ENCODE results near the gene HM13. TPM values are rescaled to one million over a fixed set of nuclear protein-coding genes. Genes with fewer than 3 reads are reported as not detected.
A peak's percentile ranks its signal among the peaks of the same experiment; 100 is the strongest.
"Not testable (repeated sequence)": the region's sequence is repeated elsewhere in the genome, so short reads cannot be mapped to it uniquely, and the experiment has no call there.

HM13 gene
- total and polyA plus RNA-seq, 5 donors from 2014 or later: 111 to 142 (median 134) TPM

- H3K36me3 Mint-ChIP-seq: no peaks in the 10 kb centered on the region
- no peak overlapping the region for H3K4me3 Mint-ChIP-seq
- no peak for DNase-seq
These were observed 5.6 kb upstream of the HM13 start for GRCh38 chr20:31508517-31509244.

GRCh38 chr20:31515072-31515774 is 981 bp downstream of the HM13 start:
- Histone ChIP-seq H3K4me1 (ENCODE audit: control insufficient read depth, insufficient read depth, low read length, poor library complexity, severe bottlenecking) (peaks cover 41% of the 10 kb centered on the region), H3K4me3 (ENCODE audit: low read depth, low read length) (peak overlapping the region; percentile 88), H3K27me3 (ENCODE audit: control insufficient read depth, insufficient read depth, low read length) (no peaks in the 10 kb centered on the region), H3K36me3 (ENCODE audit: control insufficient read depth, insufficient read depth, low read length) (peaks cover 3% of the 10 kb centered on the region), H3K9me3 (ENCODE audit: control insufficient read depth in 2 of 2, low read length in 2 of 2) (no peaks in the 10 kb centered on the region), H3K27ac (ENCODE audit: insufficient read depth, low read length, poor library complexity, severe bottlenecking) (peak overlapping the region; percentile 72)
- DNase-seq (no peak), ATAC-seq (ENCODE audit: low read depth in 2 of 2) (no peak)
- peaks cover 5% of the 10 kb centered on the region for H3K36me3 Mint-ChIP-seq
- H3K27ac Mint-ChIP-seq: no peak overlapping the region
- H3K27me3 Mint-ChIP-seq: no peaks in the 10 kb centered on the region
- no peak overlapping the region for H3K4me3 Mint-ChIP-seq
- H3K4me1 Mint-ChIP-seq: peaks cover 0 to 20% (median 11%) of the 10 kb centered on the region in 4 donors
- no peaks in the 10 kb centered on the region for H3K9me3 Mint-ChIP-seq

More at GRCh38 chr20:31508517-31509244, 5.6 kb upstream of the HM13 start:
- Histone ChIP-seq H3K4me1 (ENCODE audit: control insufficient read depth, insufficient read depth, low read length, poor library complexity, severe bottlenecking) (no peaks in the 10 kb centered on the region), H3K27ac (ENCODE audit: insufficient read depth, low read length, poor library complexity, severe bottlenecking) (no peak overlapping the region), H3K4me3 (ENCODE audit: low read depth, low read length) (no peak overlapping the region), H3K27me3 (ENCODE audit: control insufficient read depth, insufficient read depth, low read length) (no peaks in the 10 kb centered on the region), H3K9me3 (ENCODE audit: control insufficient read depth in 2 of 2, low read length in 2 of 2) (no peaks in the 10 kb centered on the region), H3K36me3 (ENCODE audit: control insufficient read depth, insufficient read depth, low read length) (no peaks in the 10 kb centered on the region)
- Mint-ChIP-seq H3K4me1 (peaks cover 0 to 3% (median under 1%) of the 10 kb centered on the region in 4 donors), H3K27ac (no peak overlapping the region), H3K9me3 (peaks cover 0 to 3% (median 0%) of the 10 kb centered on the region in 7 donors), H3K27me3 (peaks cover 14% of the 10 kb centered on the region)
- no peak for ATAC-seq (ENCODE audit: low read depth in 2 of 2)

- H3K4me1 ChIP-seq (ENCODE audit: control insufficient read depth, insufficient read depth, low read length, poor library complexity, severe bottlenecking): peaks cover 41% of the 10 kb centered on the region
- H3K4me3 ChIP-seq (ENCODE audit: low read depth, low read length): peak overlapping the region; percentile 88
- DNase-seq (peak in 1 of 3 donors; percentile 58), ATAC-seq (ENCODE audit: low read depth in 2 of 2) (no peak)
- H3K27me3 Mint-ChIP-seq: no peaks in the 10 kb centered on the region
- no peak overlapping the region for H3K27ac Mint-ChIP-seq
- H3K9me3 Mint-ChIP-seq: no peaks in the 10 kb centered on the region
- H3K4me3 Mint-ChIP-seq: no peak overlapping the region
- no peaks in the 10 kb centered on the region for H3K27me3 ChIP-seq (ENCODE audit: control insufficient read depth, insufficient read depth, low read length)
- H3K27ac ChIP-seq (ENCODE audit: insufficient read depth, low read length, poor library complexity, severe bottlenecking): peak overlapping the region; percentile 36
- peaks cover under 1 to 25% (median 14%) of the 10 kb centered on the region in 4 donors for H3K4me1 Mint-ChIP-seq
- no peaks in the 10 kb centered on the region for H3K9me3 ChIP-seq (ENCODE audit: control insufficient read depth in 2 of 2, low read length in 2 of 2)
- peaks cover 5% of the 10 kb centered on the region for H3K36me3 Mint-ChIP-seq
- H3K36me3 ChIP-seq (ENCODE audit: control insufficient read depth, insufficient read depth, low read length): peaks cover 7% of the 10 kb centered on the region
These were observed 1.5 kb downstream of the HM13 start for GRCh38 chr20:31515775-31516107.

- Mint-ChIP-seq H3K27me3 (no peaks in the 10 kb centered on the region), H3K4me3 (no peak overlapping the region), H3K36me3 (peaks cover 5% of the 10 kb centered on the region), H3K9me3 (no peaks in the 10 kb centered on the region), H3K4me1 (peaks cover 5 to 30% (median 17%) of the 10 kb centered on the region in 4 donors), H3K27ac (no peak overlapping the region)
- H3K9me3 ChIP-seq (ENCODE audit: control insufficient read depth in 2 of 2, low read length in 2 of 2): no peaks in the 10 kb centered on the region
- ATAC-seq (ENCODE audit: low read depth in 2 of 2) (no peak), DNase-seq (no peak)
- peak overlapping the region; percentile 36 for H3K27ac ChIP-seq (ENCODE audit: insufficient read depth, low read length, poor library complexity, severe bottlenecking)
- no peaks in the 10 kb centered on the region for H3K27me3 ChIP-seq (ENCODE audit: control insufficient read depth, insufficient read depth, low read length)
- H3K4me1 ChIP-seq (ENCODE audit: control insufficient read depth, insufficient read depth, low read length, poor library complexity, severe bottlenecking): peaks cover 41% of the 10 kb centered on the region
- peak overlapping the region; percentile 88 for H3K4me3 ChIP-seq (ENCODE audit: low read depth, low read length)
- peaks cover 10% of the 10 kb centered on the region for H3K36me3 ChIP-seq (ENCODE audit: control insufficient read depth, insufficient read depth, low read length)
These were observed 1.9 kb downstream of the HM13 start for GRCh38 chr20:31516166-31516565.

GRCh38 chr20:31516651-31517050 is 2.4 kb downstream of the HM13 start:
- peak in 1 of 3 donors; percentile 63 for DNase-seq
- no peaks in the 10 kb centered on the region for H3K27me3 ChIP-seq (ENCODE audit: control insufficient read depth, insufficient read depth, low read length)
- Mint-ChIP-seq H3K9me3 (no peaks in the 10 kb centered on the region), H3K4me1 (peaks cover 5 to 35% (median 20%) of the 10 kb centered on the region in 4 donors), H3K4me3 (no peak overlapping the region), H3K27me3 (no peaks in the 10 kb centered on the region), H3K27ac (no peak overlapping the region), H3K36me3 (peaks cover 5% of the 10 kb centered on the region)
- no peaks in the 10 kb centered on the region for H3K9me3 ChIP-seq (ENCODE audit: control insufficient read depth in 2 of 2, low read length in 2 of 2)
- peak overlapping the region; percentile 88 for H3K4me3 ChIP-seq (ENCODE audit: low read depth, low read length)
- peaks cover 13% of the 10 kb centered on the region for H3K36me3 ChIP-seq (ENCODE audit: control insufficient read depth, insufficient read depth, low read length)
- peaks cover 41% of the 10 kb centered on the region for H3K4me1 ChIP-seq (ENCODE audit: control insufficient read depth, insufficient read depth, low read length, poor library complexity, severe bottlenecking)
- no peak for ATAC-seq (ENCODE audit: low read depth in 2 of 2)
- H3K27ac ChIP-seq (ENCODE audit: insufficient read depth, low read length, poor library complexity, severe bottlenecking): peak overlapping the region; percentile 34

- ATAC-seq (ENCODE audit: low read depth in 2 of 2) (no peak), DNase-seq (no peak)
- Histone ChIP-seq H3K4me3 (ENCODE audit: low read depth, low read length) (peak overlapping the region; percentile 88), H3K9me3 (ENCODE audit: control insufficient read depth in 2 of 2, low read length in 2 of 2) (no peaks in the 10 kb centered on the region), H3K36me3 (ENCODE audit: control insufficient read depth, insufficient read depth, low read length) (peaks cover 17% of the 10 kb centered on the region), H3K27me3 (ENCODE audit: control insufficient read depth, insufficient read depth, low read length) (no peaks in the 10 kb centered on the region), H3K27ac (ENCODE audit: insufficient read depth, low read length, poor library complexity, severe bottlenecking) (peak overlapping the region; percentile 34), H3K4me1 (ENCODE audit: control insufficient read depth, insufficient read depth, low read length, poor library complexity, severe bottlenecking) (peaks cover 41% of the 10 kb centered on the region)
- no peaks in the 10 kb centered on the region for H3K9me3 Mint-ChIP-seq
- H3K36me3 Mint-ChIP-seq: peaks cover 7% of the 10 kb centered on the region
- H3K4me1 Mint-ChIP-seq: peaks cover 5 to 41% (median 24%) of the 10 kb centered on the region in 4 donors
- H3K27ac Mint-ChIP-seq: no peak overlapping the region
- H3K4me3 Mint-ChIP-seq: no peak overlapping the region
- no peaks in the 10 kb centered on the region for H3K27me3 Mint-ChIP-seq
These were observed 3.1 kb downstream of the HM13 start for GRCh38 chr20:31517373-31517772.

GRCh38 chr20:31521267-31521666 is 7.0 kb downstream of the HM13 start:
- not testable (repeated sequence) for H3K27me3 ChIP-seq (ENCODE audit: control insufficient read depth, insufficient read depth, low read length); H3K27ac ChIP-seq (ENCODE audit: insufficient read depth, low read length, poor library complexity, severe bottlenecking); DNase-seq; H3K9me3 ChIP-seq (ENCODE audit: control insufficient read depth in 2 of 2, low read length in 2 of 2); ATAC-seq (ENCODE audit: low read depth in 2 of 2); H3K27me3 Mint-ChIP-seq; H3K4me3 ChIP-seq (ENCODE audit: low read depth, low read length); H3K9me3 Mint-ChIP-seq
- Mint-ChIP-seq H3K27ac (peak overlapping the region in 1 of 3 donors; percentile 78), H3K4me3 (peak overlapping the region in 1 of 4 donors; percentile 27), H3K4me1 (peaks cover 13 to 62% (median 41%) of the 10 kb centered on the region in 4 donors), H3K36me3 (peaks cover 12% of the 10 kb centered on the region)
- Histone ChIP-seq H3K4me1 (ENCODE audit: control insufficient read depth, insufficient read depth, low read length, poor library complexity, severe bottlenecking) (peaks cover 26% of the 10 kb centered on the region), H3K36me3 (ENCODE audit: control insufficient read depth, insufficient read depth, low read length) (peaks cover 37% of the 10 kb centered on the region)
